GM19324 (cell line): ENCODE data around the gene DAGLB.
"Not testable (repeated sequence)": the region's sequence is repeated elsewhere in the genome, so short reads cannot be mapped to it uniquely, and the experiment has no call there.

Experiments used
- ATAC-seq: cut with Tn5 transposase; IDR thresholded peaks from one replicate; pipeline ENCODE4 v1.9.1; 2021; ENCODE audit warnings: mild to moderate bottlenecking, moderate library complexity; ENCODE audit not compliant: unreplicated experiment, low FRiP score

DAGLB gene

DNA sequence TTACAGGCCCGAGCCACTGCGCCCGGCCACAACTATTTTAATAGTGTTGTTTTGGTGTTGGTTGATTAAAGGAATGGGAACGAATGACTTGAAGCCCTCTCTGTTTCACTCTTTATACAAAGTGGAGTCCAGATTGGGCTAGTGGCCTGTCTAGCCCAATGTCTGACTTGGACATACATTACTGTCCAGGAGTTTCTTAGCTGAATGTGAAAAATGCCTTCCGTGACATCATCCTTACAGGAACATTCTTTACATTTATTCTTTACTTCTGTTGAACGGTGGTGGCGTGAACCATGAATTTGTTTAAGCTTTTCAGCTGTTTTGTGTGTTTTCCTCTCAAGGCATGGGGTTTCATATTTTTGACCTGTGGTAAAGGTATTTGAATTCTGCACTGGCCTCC lies 67.9 kb downstream of the DAGLB start:
- ATAC-seq = no peak

DNA sequence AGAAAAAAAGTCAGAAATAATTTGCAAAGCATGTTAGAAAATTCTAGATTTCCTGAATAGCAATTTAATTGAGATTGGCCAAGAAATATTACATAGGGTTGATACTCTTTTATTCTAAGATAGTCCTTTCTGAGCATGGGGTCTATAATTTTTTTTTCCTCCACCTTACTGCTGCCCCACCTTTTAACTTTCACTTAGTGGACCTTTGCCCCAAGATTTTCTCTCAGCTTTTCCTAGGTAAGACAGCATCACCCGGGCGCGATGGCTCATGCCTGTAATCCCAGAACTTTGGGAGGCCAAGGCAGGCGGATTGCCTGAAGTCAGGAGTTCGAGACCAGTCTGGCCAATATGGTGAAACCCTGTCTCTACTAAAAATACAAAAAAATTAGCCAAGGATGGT lies 69.2 kb downstream of the DAGLB start:
- ATAC-seq = not testable (repeated sequence)

GRCh38 chr7:6376820-6377219 lies 70.9 kb downstream of the DAGLB start:
- no peak for ATAC-seq

GRCh38 chr7:6375348-6376101 lies 72.2 kb downstream of the DAGLB start:
- ATAC-seq = no peak

GRCh38 chr7:6367701-6368211 lies 80.0 kb downstream of the DAGLB start:
- no peak for ATAC-seq

GRCh38 chr7:6365451-6365850 lies 82.3 kb downstream of the DAGLB start:
- no peak for ATAC-seq

DNA sequence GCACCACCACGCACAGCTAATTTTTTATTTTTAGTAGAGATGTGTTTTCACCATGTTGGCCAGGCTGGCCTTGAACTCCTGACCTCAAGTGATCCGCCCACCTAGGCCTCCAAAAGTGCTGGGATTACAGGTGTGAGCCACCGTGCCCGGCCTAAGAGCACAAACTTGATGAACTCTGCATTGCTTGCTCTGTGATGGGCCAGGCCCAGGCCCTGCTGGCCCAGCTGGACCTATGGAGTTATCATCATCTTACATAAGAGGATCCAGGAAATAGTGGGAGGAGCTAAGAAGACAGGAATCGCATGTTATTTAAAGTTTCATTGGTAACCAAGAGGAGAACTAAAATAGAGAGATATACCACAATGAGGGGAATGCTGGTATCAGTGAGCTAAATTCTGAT lies 86.9 kb downstream of the DAGLB start:
- no peak for ATAC-seq

DNA sequence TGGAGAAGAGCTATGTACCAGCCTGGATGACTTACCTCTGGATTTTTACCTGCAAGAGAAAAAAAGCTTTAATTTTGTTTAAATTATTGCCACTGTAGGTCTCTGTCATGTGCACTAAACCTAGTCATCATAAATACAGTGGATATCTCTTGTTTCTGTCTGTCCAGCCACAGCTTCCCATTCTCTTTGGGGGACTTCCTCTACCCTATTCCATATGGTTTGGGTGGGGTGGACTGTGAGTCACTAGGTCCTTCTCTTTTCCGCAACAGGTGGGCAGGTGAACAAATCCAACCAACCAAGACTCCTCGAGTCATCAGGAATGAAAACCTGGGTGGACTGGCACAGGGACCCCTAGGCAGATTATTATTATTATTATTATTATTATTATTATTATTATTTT lies 88.0 kb downstream of the DAGLB start:
- no peak for ATAC-seq
